Activated CD8-positive, alpha-beta T cell treated with anti-CD3 and anti-CD28 coated beads for 36 hours (primary cell): ENCODE results near the gene FGF22. TPM values are rescaled to one million over a fixed set of nuclear protein-coding genes. Genes with fewer than 3 reads are reported as not detected.

ENCODE experiments used
- ATAC-seq: fragments of 200-7000 bp; cut with Tn5 transposase; one replicate; pipeline ENCODE4 v1.10.0; 2021; ENCODE audit warnings: mild to moderate bottlenecking, moderate library complexity
- CTCF ChIA-PET: fragments of 350-600 bp; sonication (Branson Sonifier 250); formaldehyde crosslinking; loops from one replicate; lab custom pipeline; 2021; ENCODE audit warnings: antibody characterized with exemption; lab: Charles Lee
- POLR2A ChIA-PET: fragments of 350-600 bp; sonication (Branson Sonifier 250); formaldehyde crosslinking; loops from one replicate; lab custom pipeline; 2021; ENCODE audit warnings: antibody characterized with exemption; lab: Charles Lee
- DNase-seq: peaks from one replicate; pipeline ENCODE4 v3.0.0-alpha.2; 2020
- H3K27ac Mint-ChIP-seq: one replicate; pipeline ENCODE4 v1.8.0; 2021; ENCODE audit warnings: mild to moderate bottlenecking, mixed read lengths
- H3K27me3 Mint-ChIP-seq: one replicate; pipeline ENCODE4 v1.8.0; 2021; ENCODE audit warnings: mixed read lengths
- H3K36me3 Mint-ChIP-seq: one replicate; pipeline ENCODE4 v1.8.0; 2021; ENCODE audit warnings: low read depth, mixed read lengths
- H3K4me1 Mint-ChIP-seq: one replicate; pipeline ENCODE4 v1.8.0; 2021; ENCODE audit warnings: low read depth, mixed read lengths
- H3K4me3 Mint-ChIP-seq: one replicate; pipeline ENCODE4 v1.8.0; 2021; ENCODE audit warnings: mild to moderate bottlenecking, moderate library complexity, mixed read lengths
- H3K9me3 Mint-ChIP-seq: one replicate; pipeline ENCODE4 v1.8.0; 2021; ENCODE audit warnings: mixed read lengths
- intact Hi-C: fragments of 100-400 bp; cut with micrococcal nuclease; formaldehyde crosslinking; loops from one replicate; pipeline ENCODE4 v1.10.0; 2022
- total RNA-seq, 2 experiments: library from RNA; stranded (reverse); gene quantifications; one replicate each; pipeline ENCODE4 v1.2.3, GENCODE V29; 2021
- TF ChIP-seq, protein P1 (sequence below): fragments of 200-600 bp; IDR thresholded peaks from one replicate; pipeline ENCODE4 v1.8.0; 2022; ENCODE audit warnings: antibody characterized with exemption, mild to moderate bottlenecking

FGF22 gene
- total RNA-seq, 2 experiments from 2014 or later = 0.16 TPM; not detected in 1

DNA sequence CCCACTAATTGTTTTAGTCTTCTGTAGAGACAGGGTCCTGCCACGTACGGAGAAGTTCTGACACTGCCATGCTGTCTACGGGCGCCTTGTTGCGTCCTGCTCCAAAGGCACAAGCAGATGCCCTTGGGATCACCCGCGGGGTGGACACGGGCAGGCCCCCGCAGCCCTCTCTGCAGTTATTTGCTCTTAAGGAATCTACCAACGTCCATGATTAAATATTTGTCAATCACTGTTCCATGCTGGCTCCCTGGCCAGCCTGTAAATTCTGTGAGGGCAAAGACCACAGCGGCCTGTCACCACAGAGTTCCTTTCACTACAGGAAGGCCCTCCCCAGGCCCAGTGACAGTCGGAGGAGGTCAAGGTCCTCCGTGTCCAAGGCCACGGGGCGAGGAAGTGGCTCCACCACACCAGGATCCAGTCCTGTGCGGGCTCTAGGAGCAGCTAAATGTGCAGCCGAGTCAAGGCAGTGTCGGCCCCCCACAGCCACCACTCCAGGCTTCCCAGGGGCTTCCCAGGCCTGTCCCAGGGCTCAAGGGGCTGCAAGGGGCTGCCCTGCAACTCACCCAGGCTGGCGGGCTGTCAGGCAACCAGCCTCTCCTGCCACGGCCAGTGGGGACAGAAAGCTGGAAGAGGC lies 21.2 kb downstream of the FGF22 start:
- CTCF ChIA-PET = interaction anchor here (0.7 to 1.3 kb wide), 6 partner anchors 19 to 77 kb away, joined by 3 to 4 read pairs (median 4); partner anchors contain the start of gene POLRMT
- ATAC-seq (no peak), DNase-seq (no peak)
- Mint-ChIP-seq H3K4me3 (peak overlapping the region; percentile 95), H3K36me3 (peaks cover 33% of the 10 kb centered on the region), H3K9me3 (no peaks in the 10 kb centered on the region), H3K27ac (peak overlapping the region; percentile 93), H3K27me3 (no peaks in the 10 kb centered on the region), H3K4me1 (peaks cover 33% of the 10 kb centered on the region)
- POLR2A ChIA-PET = interaction anchor here (0.6 to 2.4 kb wide), 12 partner anchors 9 to 138 kb away, joined by 3 to 6 read pairs (median 4); partner anchors contain the start of genes POLRMT and PTBP1
- TF ChIP-seq, protein P1, sequence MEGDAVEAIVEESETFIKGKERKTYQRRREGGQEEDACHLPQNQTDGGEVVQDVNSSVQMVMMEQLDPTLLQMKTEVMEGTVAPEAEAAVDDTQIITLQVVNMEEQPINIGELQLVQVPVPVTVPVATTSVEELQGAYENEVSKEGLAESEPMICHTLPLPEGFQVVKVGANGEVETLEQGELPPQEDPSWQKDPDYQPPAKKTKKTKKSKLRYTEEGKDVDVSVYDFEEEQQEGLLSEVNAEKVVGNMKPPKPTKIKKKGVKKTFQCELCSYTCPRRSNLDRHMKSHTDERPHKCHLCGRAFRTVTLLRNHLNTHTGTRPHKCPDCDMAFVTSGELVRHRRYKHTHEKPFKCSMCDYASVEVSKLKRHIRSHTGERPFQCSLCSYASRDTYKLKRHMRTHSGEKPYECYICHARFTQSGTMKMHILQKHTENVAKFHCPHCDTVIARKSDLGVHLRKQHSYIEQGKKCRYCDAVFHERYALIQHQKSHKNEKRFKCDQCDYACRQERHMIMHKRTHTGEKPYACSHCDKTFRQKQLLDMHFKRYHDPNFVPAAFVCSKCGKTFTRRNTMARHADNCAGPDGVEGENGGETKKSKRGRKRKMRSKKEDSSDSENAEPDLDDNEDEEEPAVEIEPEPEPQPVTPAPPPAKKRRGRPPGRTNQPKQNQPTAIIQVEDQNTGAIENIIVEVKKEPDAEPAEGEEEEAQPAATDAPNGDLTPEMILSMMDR = no peak
- intact Hi-C loops = no loop called here

DNA sequence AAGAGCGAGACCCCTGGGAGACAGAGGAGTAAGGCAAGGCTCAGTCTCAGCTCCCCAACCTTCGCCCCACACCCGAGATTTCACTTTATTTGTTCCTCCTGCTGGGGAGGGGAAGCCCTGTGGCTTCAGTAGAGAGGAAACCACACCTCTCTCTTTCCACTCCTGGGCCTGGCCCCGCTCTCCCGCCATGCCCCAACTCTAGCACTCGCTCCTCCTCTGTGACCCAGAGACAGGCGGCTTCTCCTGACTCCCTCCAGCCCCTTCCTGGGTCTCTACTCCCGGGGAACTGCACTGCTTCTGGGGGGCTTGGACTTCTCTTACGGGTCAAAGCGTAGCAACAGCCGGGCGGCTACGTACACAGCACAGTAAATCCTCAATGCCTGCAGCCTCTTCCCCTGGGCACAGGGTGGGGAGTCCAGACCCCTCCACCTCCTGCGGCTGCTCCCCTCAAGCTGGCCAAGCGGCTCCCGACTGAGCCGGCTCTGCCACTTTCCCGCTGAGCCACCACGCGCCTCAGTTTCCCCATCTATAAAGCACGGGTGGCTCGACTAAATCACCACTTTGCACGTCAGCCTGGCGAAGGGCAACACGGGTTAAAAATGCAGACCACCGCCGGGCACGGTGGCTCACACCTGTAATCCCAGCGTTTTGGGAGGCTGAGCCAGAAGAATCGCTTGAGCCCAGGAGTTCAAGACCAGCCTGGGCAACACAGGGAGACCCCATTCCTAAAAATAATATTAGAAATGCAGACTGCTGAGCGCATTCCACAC lies 21.9 kb downstream of the FGF22 start:
- CTCF ChIA-PET = interaction anchor here (1.0 kb wide), 2 partner anchors 73 to 77 kb away, joined by 3 to 4 read pairs; no protein-coding TSS in a partner anchor
- intact Hi-C loops = no loop called here

DNA sequence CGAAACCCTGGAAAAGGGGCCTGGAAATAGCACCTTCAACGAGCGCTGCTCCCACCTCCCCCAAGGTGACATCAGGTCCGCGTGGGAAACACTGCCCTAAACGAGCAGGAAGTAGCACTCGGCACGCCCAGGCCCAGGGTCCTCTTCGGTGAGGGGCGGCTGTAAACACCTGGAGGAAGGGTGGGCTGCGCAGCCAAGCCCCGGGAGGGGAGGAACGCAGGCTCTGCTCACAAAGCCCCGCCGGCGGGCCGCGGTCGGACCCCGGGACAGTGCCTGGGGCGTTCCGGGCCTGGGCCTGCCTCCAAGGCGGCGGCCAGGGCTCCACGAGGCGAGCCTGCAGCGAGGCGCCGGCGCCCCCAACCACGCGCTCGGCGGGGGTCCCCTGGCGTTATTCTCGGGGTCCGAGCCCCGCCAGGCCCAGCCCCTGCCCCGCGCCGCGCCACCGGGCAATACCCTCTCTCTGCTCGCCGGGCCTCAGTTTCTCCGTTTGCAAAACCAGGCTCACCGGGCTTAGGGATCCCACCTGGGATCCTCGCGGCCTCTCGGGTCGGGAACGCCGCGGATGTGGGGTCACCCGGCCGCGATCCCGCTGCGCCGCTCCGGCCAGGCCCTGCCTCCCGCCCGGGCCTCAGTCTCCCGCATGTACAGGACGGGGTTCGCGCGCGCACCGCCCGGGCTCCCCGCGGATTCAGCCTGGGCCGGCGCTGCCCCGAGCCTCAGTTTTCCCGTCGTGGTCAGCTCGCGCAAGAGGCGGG lies 22.7 kb downstream of the FGF22 start:
- peaks cover 25% of the 10 kb centered on the region for H3K4me1 Mint-ChIP-seq
- TF ChIP-seq, protein P1 = no peak
- no peaks in the 10 kb centered on the region for H3K27me3 Mint-ChIP-seq
- intact Hi-C loops = no loop called here
- ChIA-PET CTCF (interaction anchor here (1.7 to 1.9 kb wide), 2 partner anchors 72 to 107 kb away, joined by 4 to 13 read pairs; no protein-coding TSS in a partner anchor), POLR2A (interaction anchor here (0.9 to 2.2 kb wide), 4 partner anchors 29 to 136 kb away, joined by 3 to 5 read pairs (median 4); partner anchors contain the start of genes BSG and POLRMT)
- peak overlapping the region; percentile 93 for H3K27ac Mint-ChIP-seq
- peaks cover 27% of the 10 kb centered on the region for H3K36me3 Mint-ChIP-seq
- DNase-seq = peak; percentile 86
- no peaks in the 10 kb centered on the region for H3K9me3 Mint-ChIP-seq
- H3K4me3 Mint-ChIP-seq = peak overlapping the region; percentile 95
- ATAC-seq = peak; percentile 31

More for the DNA sequence above, 21.9 kb downstream of the FGF22 start:
- DNase-seq = peak; percentile 79
- Mint-ChIP-seq H3K4me1 (peaks cover 31% of the 10 kb centered on the region), H3K9me3 (no peaks in the 10 kb centered on the region), H3K27ac (peak overlapping the region; percentile 93), H3K36me3 (peaks cover 31% of the 10 kb centered on the region), H3K4me3 (peak overlapping the region; percentile 95), H3K27me3 (no peaks in the 10 kb centered on the region)
- peak; percentile 38 for ATAC-seq
- POLR2A ChIA-PET = interaction anchor here (0.6 to 2.4 kb wide), 12 partner anchors 9 to 137 kb away, joined by 3 to 6 read pairs (median 4); partner anchors contain the start of genes POLRMT and PTBP1
- TF ChIP-seq, protein P1 = no peak

DNA sequence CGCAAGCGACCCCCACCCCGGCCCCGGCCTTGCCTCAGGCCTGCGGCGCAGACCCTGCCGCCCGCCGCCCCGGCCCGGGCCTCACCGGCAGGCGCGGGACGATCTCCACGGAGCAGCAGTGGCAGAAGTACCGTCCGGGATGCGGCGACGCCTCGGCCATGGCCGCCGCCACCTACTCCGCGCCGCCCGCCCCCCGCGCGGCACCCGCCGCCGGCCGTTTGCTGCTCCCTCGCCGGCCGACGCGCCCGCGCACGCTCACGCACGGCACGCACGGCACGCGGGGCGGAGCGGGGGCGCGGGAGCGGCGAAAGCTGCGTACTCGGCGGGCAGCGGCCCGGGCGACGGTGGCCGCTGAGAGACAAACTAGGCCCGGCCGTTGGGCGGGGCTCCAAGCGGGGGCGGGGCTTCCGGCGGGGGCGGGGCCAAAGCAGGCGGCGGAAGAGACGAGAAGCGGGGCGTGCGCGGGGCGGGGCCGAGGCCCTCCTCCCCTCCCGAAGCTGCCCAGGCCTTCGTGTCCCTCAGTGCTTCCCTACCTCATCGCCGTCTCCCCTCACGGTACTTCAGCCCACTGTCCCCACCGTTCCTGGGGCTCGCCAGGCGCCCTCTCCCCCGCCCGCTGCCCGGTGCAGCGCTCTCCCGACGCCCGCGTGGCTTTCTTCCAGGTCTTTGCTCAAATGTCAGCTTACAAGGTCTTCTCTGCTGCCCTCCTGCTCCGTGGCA lies 23.4 kb downstream of the FGF22 start, which contains the start of gene RNF126:
Gene RNF126, minus strand, starts transcription at position 253 of the 720 bp plus-strand sequence. Its CDS starts 93 bp downstream, at position 160.
- POLR2A ChIA-PET = interaction anchor here (0.7 to 1.3 kb wide), 7 partner anchors 12 to 135 kb away, joined by 3 to 7 read pairs (median 4); partner anchors contain the start of genes BSG, FSTL3 and POLRMT
- peak; percentile 72 for ATAC-seq
- peaks cover 24% of the 10 kb centered on the region for H3K4me1 Mint-ChIP-seq
- no peaks in the 10 kb centered on the region for H3K9me3 Mint-ChIP-seq
- H3K4me3 Mint-ChIP-seq = peak within 1 kb of the TSS; percentile 95
- TF ChIP-seq, protein P1 = no peak
- peaks cover 25% of the 10 kb centered on the region for H3K36me3 Mint-ChIP-seq
- peak; percentile 92 for DNase-seq
- CTCF ChIA-PET = interaction anchor here (1.2 to 1.9 kb wide), 3 partner anchors 71 to 152 kb away, joined by 3 to 13 read pairs (median 4); no protein-coding TSS in a partner anchor
- H3K27ac Mint-ChIP-seq = peak within 1 kb of the TSS; percentile 93
- intact Hi-C loops = no loop called here
- peaks cover 2% of the 10 kb centered on the region for H3K27me3 Mint-ChIP-seq
